Ovary (tissue), 9 donors: ENCODE results near the gene CLIC1. TPM values are rescaled to one million over a fixed set of nuclear protein-coding genes. Genes with fewer than 3 reads are reported as not detected.

Source experiments
- DNase-seq, 5 donors: peaks; one replicate each; pipeline ENCODE4 v3.0.0-alpha.2; 2019 to 2020
- H3K27ac ChIP-seq, 2 donors: fragments of 200-600 bp; one replicate each; pipeline versions ENCODE4 v1.5.1 to v1.8.0; 2019 to 2022
- H3K27me3 ChIP-seq: fragments of 200-600 bp; one replicate; pipeline ENCODE4 v1.8.0; 2022
- H3K36me3 ChIP-seq: fragments of 200-600 bp; sonication (generic); one replicate; pipeline ENCODE4 v1.5.1; 2019
- H3K4me1 ChIP-seq: one replicate; pipeline ENCODE4 v1.8.1; 2013; ENCODE audit warnings: mild to moderate bottlenecking, moderate library complexity; ENCODE audit not compliant: insufficient read depth
- H3K4me3 ChIP-seq: fragments of 200-600 bp; sonication (generic); one replicate; pipeline ENCODE4 v1.5.1; 2017
- H3K9me3 ChIP-seq, 2 donors: fragments of 200-600 bp in 1 of 2; sonication (generic) in 1 of 2; one replicate each; pipeline versions ENCODE4 v1.5.1 to v1.8.1; 2013 to 2019; ENCODE audit warnings: mild to moderate bottlenecking in 1 of 2, moderate library complexity in 1 of 2
- CTCF ChIP-seq, 3 donors: fragments of 450-650 bp in 2 of 3; fragments of 200-600 bp in 1 of 3; IDR thresholded peaks; one replicate each; pipeline versions ENCODE4 v1.5.1 to v1.8.0; 2016 to 2022; ENCODE audit warnings: antibody characterized with exemption in 3 of 3, mild to moderate bottlenecking in 1 of 3
- EP300 ChIP-seq: sonication (generic); formaldehyde crosslinking; IDR thresholded peaks from one replicate; pipeline ENCODE4 v1.6.1; 2017; ENCODE audit warnings: antibody characterized with exemption
- POLR2A ChIP-seq: fragments of 450-650 bp; IDR thresholded peaks from one replicate; pipeline ENCODE4 v1.6.1; 2017; ENCODE audit warnings: antibody characterized with exemption, mild to moderate bottlenecking, moderate library complexity
- WGBS, 3 donors: extraction: QIAGEN DNeasy Blood & Tissue Kit in 1 of 3; methylation state at CpG; one replicate each; pipeline versions ENCODE4 v1.1.5 to v1.1.7; 2013 to 2017; 5-methylcytosine and 5-hydroxymethylcytosine counted together
- intact Hi-C, 4 donors: fragments of 100-400 bp; cut with DNase I; formaldehyde crosslinking; loops; one replicate each; pipeline versions ENCODE4 v1.11.0 to v1.15.1; 2022 to 2023
- polyA plus RNA-seq, 2 donors: library from polyadenylated mRNA; stranded (reverse); fragments of 200-250 nt in 1 of 2; fragments of 350-450 nt in 1 of 2; fragmentation: Illumina TruSeq in 1 of 2; extraction: RNeasy Lipid Tissue Mini Kit (QIAGEN cat#74804) in 1 of 2; gene quantifications; one replicate each; pipeline ENCODE4 v1.2.3, GENCODE V29; 2013 to 2014
- total RNA-seq, 7 donors: library from RNA; depleted of rRNA in 2 of 7; stranded (reverse); fragments of >200 nt in 2 of 7; fragmentation: NEBNext Ultra II Directional in 3 of 7; extraction: Animal tissue kit (Norgen Biotek cat#: 25700) in 3 of 7; gene quantifications; one replicate each; pipeline versions ENCODE4 v1.1.0 to v1.2.4, GENCODE V29; 2016 to 2023
- donor health status: DM: no; HTN: no; CAD: no; lungs with moderate emphysema.
- donor health status: DM: no; HTN: no; CAD: no.
- donor health status: Bipolar disorder and iron deficiency.
- donor health status: DM: yes; HTN: yes; CAD: no.
- donor health status: DM: no; HTN: no; CAD: no.
- donor health status: DM: yes; HTN: yes; CAD: no.

Gene CLIC1
- total and polyA plus RNA-seq, 9 donors = 128 to 473 (median 185) TPM

GRCh38 chr6:31776485-31776988 is 40.2 kb upstream of the CLIC1 start:
- H3K9me3 ChIP-seq = no peaks in the 10 kb centered on the region
- no peaks in the 10 kb centered on the region for H3K27me3 ChIP-seq
- H3K36me3 ChIP-seq = no peaks in the 10 kb centered on the region
- H3K27ac ChIP-seq = peak overlapping the region; percentile 9 to 14
- DNase-seq = no peak
- intact Hi-C loops = no loop called here
- TF ChIP-seq EP300 (no peak), CTCF (IDR thresholded peaks at IDR 0.05) (no peak), POLR2A (no peak)
- WGBS, 3 donors = 23 to 35% (median 27%) methylated on average over 14 of the region's 14 CpGs
- H3K4me1 ChIP-seq = peaks cover 11% of the 10 kb centered on the region
- H3K4me3 ChIP-seq = no peak overlapping the region

GRCh38 chr6:31775633-31776484 is 39.5 kb upstream of the CLIC1 start:
- Histone ChIP-seq H3K36me3 (no peaks in the 10 kb centered on the region), H3K4me1 (peaks cover 11% of the 10 kb centered on the region), H3K27ac (peak overlapping the region in 1 of 2 donors; percentile 9), H3K9me3 (no peaks in the 10 kb centered on the region), H3K4me3 (no peak overlapping the region), H3K27me3 (no peaks in the 10 kb centered on the region)
- DNase-seq = peak in 1 of 5 donors; percentile 39
- 88 to 93% (median 91%) methylated on average over 32 of the region's 32 CpGs for WGBS, 3 donors
- TF ChIP-seq CTCF (IDR thresholded peaks at IDR 0.05) = no peak
- no peak for TF ChIP-seq POLR2A
- TF ChIP-seq EP300 = no peak
- intact Hi-C loops = no loop called here

GRCh38 chr6:31775184-31775583 is 38.9 kb upstream of the CLIC1 start:
- no peak for DNase-seq
- H3K4me1 ChIP-seq = peaks cover 11% of the 10 kb centered on the region
- intact Hi-C loops = no loop called here
- no peaks in the 10 kb centered on the region for H3K9me3 ChIP-seq
- H3K27ac ChIP-seq = no peak overlapping the region
- TF ChIP-seq CTCF (IDR thresholded peaks at IDR 0.05) (no peak), POLR2A (no peak), EP300 (no peak)
- H3K27me3 ChIP-seq = no peaks in the 10 kb centered on the region
- no peak overlapping the region for H3K4me3 ChIP-seq
- WGBS, 3 donors = 81 to 86% (median 84%) methylated on average over 3 to 4 of the region's 4 CpGs
- H3K36me3 ChIP-seq = no peaks in the 10 kb centered on the region

GRCh38 chr6:31771992-31772358 is 35.6 kb upstream of the CLIC1 start:
- Histone ChIP-seq H3K4me1 (peaks cover 5% of the 10 kb centered on the region), H3K36me3 (no peaks in the 10 kb centered on the region), H3K4me3 (no peak overlapping the region), H3K9me3 (no peaks in the 10 kb centered on the region), H3K27ac (no peak overlapping the region), H3K27me3 (no peaks in the 10 kb centered on the region)
- TF ChIP-seq POLR2A (no peak), CTCF (IDR thresholded peaks at IDR 0.05) (no peak), EP300 (no peak)
- no peak for DNase-seq
- intact Hi-C loops = loop anchor here in 1 of 4 donors (2.0 kb wide), 1 partner anchor 49 kb away; the partner anchor contains the start of gene MPIG6B
- WGBS, 3 donors = 48 to 68% (median 63%) methylated on average over 4 of the region's 4 CpGs
